Activated B cell treated with CpG ODN at 0.5 μM for 24 hours (primary cell): ENCODE data around the gene OR2A12. TPM values are rescaled to one million over a fixed set of nuclear protein-coding genes. Genes with fewer than 3 reads are reported as not detected.
"Not testable (repeated sequence)": the region's sequence is repeated elsewhere in the genome, so short reads cannot be mapped to it uniquely, and the experiment has no call there.

Experiments
- ATAC-seq: fragments of 200-7000 bp; cut with Tn5 transposase; one replicate; pipeline ENCODE4 v1.10.0; 2021; ENCODE audit warnings: low read depth, mild to moderate bottlenecking, moderate library complexity
- CTCF ChIA-PET: fragments of 350-600 bp; sonication (Branson Sonifier 250); formaldehyde crosslinking; loops from one replicate; lab custom pipeline; 2021; ENCODE audit warnings: antibody characterized with exemption; lab: Charles Lee
- POLR2A ChIA-PET: fragments of 350-600 bp; sonication (Branson Sonifier 250); formaldehyde crosslinking; loops from one replicate; lab custom pipeline; 2021; ENCODE audit warnings: antibody characterized with exemption; lab: Charles Lee
- DNase-seq: peaks from one replicate; pipeline ENCODE4 v3.0.0; 2022
- H3K27ac Mint-ChIP-seq: one replicate; pipeline ENCODE4 v1.8.0; 2020; ENCODE audit warnings: mixed read lengths
- H3K27me3 Mint-ChIP-seq: one replicate; pipeline ENCODE4 v1.8.0; 2021; ENCODE audit warnings: mixed read lengths
- H3K36me3 Mint-ChIP-seq: one replicate; pipeline ENCODE4 v1.8.0; 2021; ENCODE audit warnings: low read depth, mixed read lengths
- H3K4me1 Mint-ChIP-seq: one replicate; pipeline ENCODE4 v1.8.0; 2021; ENCODE audit warnings: mixed read lengths
- H3K4me3 Mint-ChIP-seq: one replicate; pipeline ENCODE4 v1.8.0; 2020; ENCODE audit warnings: mild to moderate bottlenecking, mixed read lengths
- H3K9me3 Mint-ChIP-seq: one replicate; pipeline ENCODE4 v1.8.0; 2020; ENCODE audit warnings: mixed read lengths
- CTCF ChIP-seq: fragments of 200-600 bp; IDR thresholded peaks from one replicate; pipeline ENCODE4 v1.8.0; 2022; ENCODE audit warnings: antibody characterized with exemption, mild to moderate bottlenecking
- intact Hi-C: fragments of 100-400 bp; cut with micrococcal nuclease; formaldehyde crosslinking; loops from one replicate; pipeline ENCODE4 v1.15.1; 2024
- total RNA-seq: library from RNA; stranded (reverse); gene quantifications from 2 replicates; pipeline ENCODE4 v1.2.3, GENCODE V29; 2022

Gene OR2A12
- total RNA-seq, 1 donor from 2014 or later = not detected

- intact Hi-C loops = no loop called here
- ChIA-PET POLR2A (no interaction called here), CTCF (no interaction called here)
- no peaks in the 10 kb centered on the region for H3K9me3 Mint-ChIP-seq
- no peak for ATAC-seq
- H3K36me3 Mint-ChIP-seq = no peaks in the 10 kb centered on the region
- H3K4me1 Mint-ChIP-seq = no peaks in the 10 kb centered on the region
- H3K4me3 Mint-ChIP-seq = no peak overlapping the region
- no peaks in the 10 kb centered on the region for H3K27me3 Mint-ChIP-seq
- DNase-seq = no peak
- no peak for TF ChIP-seq CTCF
- no peak overlapping the region for H3K27ac Mint-ChIP-seq
Observed at GRCh38 chr7:144049491-144049890, 36.6 kb upstream of the OR2A12 start.

GRCh38 chr7:144050093-144050492 lies 36.0 kb upstream of the OR2A12 start:
- no peak for ATAC-seq

GRCh38 chr7:144050884-144051283 lies 35.2 kb upstream of the OR2A12 start:
- H3K27ac Mint-ChIP-seq, H3K36me3 Mint-ChIP-seq, H3K4me3 Mint-ChIP-seq, H3K9me3 Mint-ChIP-seq, ATAC-seq, H3K4me1 Mint-ChIP-seq, CTCF ChIA-PET, POLR2A ChIA-PET, H3K27me3 Mint-ChIP-seq, intact Hi-C loops, DNase-seq: not testable (repeated sequence)

More at GRCh38 chr7:144050093-144050492, 36.0 kb upstream of the OR2A12 start:
- ChIA-PET POLR2A (no interaction called here), CTCF (no interaction called here)
- no peak overlapping the region for H3K4me3 Mint-ChIP-seq
- H3K4me1 Mint-ChIP-seq = no peaks in the 10 kb centered on the region
- no peak overlapping the region for H3K27ac Mint-ChIP-seq
- H3K36me3 Mint-ChIP-seq = no peaks in the 10 kb centered on the region
- TF ChIP-seq CTCF = no peak
- H3K9me3 Mint-ChIP-seq = no peaks in the 10 kb centered on the region
- no peaks in the 10 kb centered on the region for H3K27me3 Mint-ChIP-seq
- DNase-seq = no peak
- intact Hi-C loops = no loop called here

GRCh38 chr7:144057954-144058353 lies 28.1 kb upstream of the OR2A12 start:
- ATAC-seq (no peak), DNase-seq (no peak)
- TF ChIP-seq CTCF = no peak
- no peak overlapping the region for H3K4me3 Mint-ChIP-seq
- H3K27me3 Mint-ChIP-seq = peaks cover 7% of the 10 kb centered on the region
- no peaks in the 10 kb centered on the region for H3K4me1 Mint-ChIP-seq
- ChIA-PET POLR2A (no interaction called here), CTCF (no interaction called here)
- H3K36me3 Mint-ChIP-seq = no peaks in the 10 kb centered on the region
- H3K9me3 Mint-ChIP-seq = peaks cover 3% of the 10 kb centered on the region
- intact Hi-C loops = no loop called here
- H3K27ac Mint-ChIP-seq = no peak overlapping the region

GRCh38 chr7:144063710-144064109 lies 22.4 kb upstream of the OR2A12 start:
- H3K9me3 Mint-ChIP-seq = peaks cover 8% of the 10 kb centered on the region
- CTCF ChIA-PET = no interaction called here

More at GRCh38 chr7:144063710-144064109, 22.4 kb upstream of the OR2A12 start:
- DNase-seq = no peak
- TF ChIP-seq CTCF = no peak
- H3K4me3 Mint-ChIP-seq = no peak overlapping the region
- no peak for ATAC-seq
- peaks cover 7% of the 10 kb centered on the region for H3K27me3 Mint-ChIP-seq
- POLR2A ChIA-PET = no interaction called here
- no peak overlapping the region for H3K27ac Mint-ChIP-seq
- intact Hi-C loops = no loop called here
- no peaks in the 10 kb centered on the region for H3K36me3 Mint-ChIP-seq
- H3K4me1 Mint-ChIP-seq = no peaks in the 10 kb centered on the region
